ENCODE measurements around the gene SRGAP1.
"Not testable (repeated sequence)": the region's sequence is repeated elsewhere in the genome, so short reads cannot be mapped to it uniquely, and the experiment has no call there.

Gene SRGAP1

GRCh38 chr12:63863658-63864453 is 19.4 kb downstream of the SRGAP1 start:
- in situ Hi-C loops (cut with MboI; ENCODE audit: low sequenced_read_pairs): no loop called here

DNA sequence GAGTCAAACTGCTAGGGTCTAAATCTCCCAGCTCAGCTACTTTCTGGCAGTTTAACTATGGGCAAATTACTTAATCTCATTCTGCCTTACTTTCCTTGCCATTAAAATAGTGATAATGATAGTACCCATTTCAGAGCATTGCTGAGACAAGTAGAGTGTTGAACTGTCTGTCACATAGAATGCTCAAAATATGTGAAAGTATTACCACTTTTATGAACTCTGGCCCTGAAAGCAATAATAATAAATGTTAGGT is 19.9 kb downstream of the SRGAP1 start:
- in situ Hi-C loops (cut with MboI; ENCODE audit: low sequenced_read_pairs): no loop called here

GRCh38 chr12:63865448-63865847 is 20.9 kb downstream of the SRGAP1 start:
- in situ Hi-C loops (cut with MboI; ENCODE audit: low sequenced_read_pairs): no loop called here

DNA sequence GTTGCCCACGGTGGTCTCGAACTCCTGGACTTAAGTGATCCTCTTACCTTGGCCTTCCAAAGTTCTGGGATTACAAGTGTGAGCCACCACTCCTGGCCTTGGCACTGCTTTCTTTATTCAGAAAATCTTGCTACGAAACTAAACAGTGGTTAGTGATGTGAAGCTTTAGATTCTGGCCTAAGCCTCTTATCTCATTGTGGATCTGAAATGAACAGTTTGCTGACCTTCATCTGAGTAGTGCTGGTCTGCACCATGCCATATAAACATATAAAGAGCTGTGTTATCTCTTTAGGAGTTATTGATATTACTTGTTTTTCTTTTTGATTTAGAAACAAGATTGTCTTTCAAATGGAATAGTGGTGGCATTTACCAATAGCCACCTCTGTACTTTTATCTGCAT is 22.6 kb downstream of the SRGAP1 start:
- in situ Hi-C loops (cut with MboI; ENCODE audit: low sequenced_read_pairs): no loop called here

DNA sequence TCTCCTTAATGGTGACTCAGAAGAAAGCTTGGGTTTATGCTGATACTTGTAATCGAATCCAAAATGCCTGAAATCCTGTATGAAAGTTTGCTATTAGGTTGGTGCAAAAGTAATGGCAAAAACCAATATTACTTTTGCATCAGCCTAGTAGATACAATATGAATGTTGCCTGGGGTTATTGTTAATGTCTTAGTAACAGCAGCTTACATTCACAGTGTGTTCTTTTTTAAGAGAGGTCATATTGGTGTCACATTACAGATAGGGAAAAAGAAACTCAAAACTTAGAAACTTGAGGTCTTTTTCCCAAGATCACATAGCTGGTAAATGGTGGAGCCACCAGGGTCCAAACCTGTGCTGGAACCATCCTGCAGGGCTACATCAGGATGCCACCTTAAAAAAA is 25.2 kb downstream of the SRGAP1 start:
- in situ Hi-C loops (cut with MboI; ENCODE audit: low sequenced_read_pairs): no loop called here

GRCh38 chr12:63870838-63871237 is 26.3 kb downstream of the SRGAP1 start:
- in situ Hi-C loops (cut with MboI; ENCODE audit: low sequenced_read_pairs): no loop called here

DNA sequence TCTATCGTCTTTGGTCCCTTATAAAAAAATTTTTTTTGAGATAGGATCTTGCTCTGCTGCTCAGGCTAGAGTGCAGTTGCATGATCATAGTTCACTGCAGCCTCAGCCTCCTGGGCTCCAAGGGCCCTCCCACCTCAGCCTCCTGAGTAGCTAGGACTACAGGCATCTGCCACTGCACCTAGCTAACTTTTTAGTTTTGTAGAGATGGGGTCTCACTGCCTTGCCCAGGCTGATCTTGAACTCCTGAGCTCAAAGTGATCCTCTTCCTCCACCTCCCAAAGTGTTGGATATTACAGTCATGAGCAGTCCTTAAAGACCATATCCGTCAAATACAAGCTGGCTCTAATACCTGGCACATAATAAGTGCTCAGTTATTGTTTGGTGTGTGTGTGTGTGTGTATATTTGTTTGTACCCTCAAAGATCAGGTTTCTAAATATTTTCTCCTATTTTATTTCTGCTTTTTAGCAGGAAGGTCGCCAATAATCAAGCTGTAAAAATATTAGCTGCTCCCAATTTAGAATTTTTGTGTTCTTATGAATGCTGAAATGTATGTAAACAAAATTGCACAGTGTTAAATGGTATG is 30.5 kb downstream of the SRGAP1 start:
- in situ Hi-C loops (cut with MboI; ENCODE audit: low sequenced_read_pairs): no loop called here

DNA sequence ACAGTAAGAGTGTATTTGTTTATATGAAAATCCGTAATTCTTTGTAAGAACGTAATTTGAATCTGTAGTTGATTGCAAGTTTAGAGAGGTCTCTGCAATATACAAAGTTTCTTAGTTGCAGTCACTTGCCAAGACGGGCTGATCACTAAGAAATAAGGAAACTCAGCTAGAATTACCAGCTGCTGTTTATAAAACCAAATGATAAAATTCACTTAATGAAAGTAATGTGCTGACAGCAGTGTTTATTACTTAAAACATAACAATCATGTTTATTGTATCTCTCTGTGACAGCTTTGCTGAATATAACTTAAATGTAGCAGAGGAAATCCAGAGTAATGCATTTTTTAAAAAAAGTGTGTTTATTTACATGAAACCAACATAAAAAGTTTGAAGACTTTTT is 31.2 kb downstream of the SRGAP1 start:
- in situ Hi-C loops (cut with MboI; ENCODE audit: low sequenced_read_pairs): no loop called here

GRCh38 chr12:63876980-63877379 is 32.5 kb downstream of the SRGAP1 start:
- in situ Hi-C loops (cut with MboI; ENCODE audit: low sequenced_read_pairs): no loop called here

- in situ Hi-C loops (cut with MboI; ENCODE audit: low sequenced_read_pairs): no loop called here
These were observed 33.2 kb downstream of the SRGAP1 start for GRCh38 chr12:63877693-63878092.

GRCh38 chr12:63880235-63880634 is 35.7 kb downstream of the SRGAP1 start:
- in situ Hi-C loops (cut with MboI; ENCODE audit: low sequenced_read_pairs): not testable (repeated sequence)

DNA sequence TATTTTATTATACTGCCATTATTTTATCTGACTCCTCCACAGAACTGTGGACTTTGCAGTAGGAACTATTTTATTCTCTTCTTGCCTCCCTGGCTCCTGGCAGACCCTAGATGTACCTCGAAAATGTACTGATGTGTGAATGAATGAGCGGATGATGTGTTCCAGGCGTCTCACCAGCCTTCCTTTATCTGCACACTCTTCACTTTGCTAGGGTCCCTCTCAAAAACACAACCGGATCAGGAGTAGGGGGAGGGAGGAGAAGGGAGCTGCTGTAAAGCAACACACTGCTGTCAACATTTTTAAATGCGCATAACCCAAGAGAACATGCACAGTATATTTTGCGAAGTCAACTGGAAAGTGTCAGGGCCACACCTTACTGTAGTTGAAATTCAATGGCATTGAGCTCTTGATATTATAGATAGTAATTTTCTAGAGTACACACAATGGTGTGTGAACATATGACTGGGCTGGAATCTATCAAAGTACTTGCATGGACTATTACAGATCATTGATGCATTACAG is 36.3 kb downstream of the SRGAP1 start:
- in situ Hi-C loops (cut with MboI; ENCODE audit: low sequenced_read_pairs): no loop called here

DNA sequence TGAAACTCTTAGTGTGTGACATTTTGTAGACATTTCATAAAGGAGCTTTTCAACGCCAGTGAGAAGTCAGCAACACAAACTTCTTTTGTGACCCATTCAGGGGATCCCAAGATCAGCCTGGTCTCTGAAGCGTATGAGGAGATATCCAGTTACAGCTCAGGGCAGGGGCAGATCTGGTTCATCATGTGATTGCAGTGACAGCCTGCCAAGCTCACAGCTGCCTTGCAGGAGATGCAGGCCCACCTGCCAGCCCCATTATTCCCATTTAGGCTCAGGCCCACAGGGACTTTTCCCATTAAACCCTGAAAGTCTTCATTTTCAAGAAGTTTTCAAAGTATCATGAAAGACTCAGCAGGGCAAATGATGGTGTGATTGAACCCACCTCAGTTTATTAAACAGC is 38.3 kb downstream of the SRGAP1 start:
- in situ Hi-C loops (cut with MboI; ENCODE audit: low sequenced_read_pairs): no loop called here

DNA sequence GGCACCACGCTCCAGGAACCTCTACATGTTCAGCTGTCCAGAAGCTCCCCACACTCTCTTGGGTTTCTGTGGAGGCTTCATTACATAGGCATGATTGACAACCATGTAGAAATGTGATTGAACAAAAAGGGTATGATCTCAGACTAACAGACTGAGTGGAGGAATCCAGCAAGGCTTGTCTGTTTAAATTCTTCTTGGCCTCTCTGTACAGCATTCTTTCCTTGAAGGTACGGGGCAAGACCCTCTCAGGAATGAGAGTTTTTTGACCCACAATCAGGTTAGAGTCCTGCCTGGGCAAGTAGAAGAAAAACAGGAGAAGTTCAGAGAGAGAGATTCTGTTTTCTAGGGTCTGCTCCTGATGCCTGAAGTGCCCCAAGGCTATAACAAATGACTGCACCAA is 40.9 kb downstream of the SRGAP1 start:
- in situ Hi-C loops (cut with MboI; ENCODE audit: low sequenced_read_pairs): no loop called here

GRCh38 chr12:63888908-63889635 is 44.6 kb downstream of the SRGAP1 start:
- in situ Hi-C loops (cut with MboI; ENCODE audit: low sequenced_read_pairs): no loop called here

GRCh38 chr12:63889721-63890509 is 45.4 kb downstream of the SRGAP1 start:
- in situ Hi-C loops (cut with MboI; ENCODE audit: low sequenced_read_pairs): no loop called here

DNA sequence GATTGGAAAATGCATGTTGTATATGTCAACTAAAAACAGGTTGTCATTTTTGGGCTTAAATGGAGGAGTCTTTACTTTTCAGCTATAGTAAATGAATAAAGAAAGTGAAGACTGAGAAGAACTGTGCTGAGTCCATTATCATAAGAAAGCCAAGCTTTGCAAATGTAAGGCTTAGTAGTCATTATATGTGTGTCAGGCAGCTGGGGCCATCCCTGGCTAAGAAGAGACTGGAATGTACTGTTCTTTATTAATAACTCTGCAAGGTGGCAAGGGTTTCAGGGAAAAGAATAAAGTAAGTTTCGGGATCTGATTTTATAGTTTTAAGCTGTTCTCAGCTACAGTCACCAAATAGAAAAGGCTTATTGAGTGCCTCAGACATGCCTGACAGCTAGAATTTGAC is 48.7 kb downstream of the SRGAP1 start:
- in situ Hi-C loops (cut with MboI; ENCODE audit: low sequenced_read_pairs): no loop called here

GRCh38 chr12:63894132-63894531 is 49.6 kb downstream of the SRGAP1 start:
- in situ Hi-C loops (cut with MboI; ENCODE audit: low sequenced_read_pairs): no loop called here

GRCh38 chr12:63895841-63896240 is 51.3 kb downstream of the SRGAP1 start:
- in situ Hi-C loops (cut with MboI; ENCODE audit: low sequenced_read_pairs): no loop called here

DNA sequence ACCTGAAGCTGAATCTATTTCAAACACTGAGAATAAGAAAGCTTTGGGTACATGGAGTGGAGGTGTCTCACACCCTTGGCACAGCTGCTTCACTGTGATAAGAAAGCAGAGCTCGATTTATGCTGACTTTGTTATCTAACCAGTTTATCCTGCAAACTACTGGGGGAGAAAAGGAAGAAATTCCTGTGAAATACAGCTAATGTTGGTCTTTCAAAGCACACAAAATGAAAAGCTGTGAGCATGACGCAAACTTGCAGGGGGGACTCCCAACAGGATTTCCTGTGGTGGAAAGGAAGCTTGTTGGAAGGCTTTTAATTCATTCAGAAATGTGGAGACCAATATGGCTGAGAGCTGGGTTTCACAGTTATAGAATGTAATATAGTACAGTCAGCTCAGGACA is 53.4 kb downstream of the SRGAP1 start:
- in situ Hi-C loops (cut with MboI; ENCODE audit: low sequenced_read_pairs): no loop called here

GRCh38 chr12:63898764-63899337 is 54.4 kb downstream of the SRGAP1 start:
- in situ Hi-C loops (cut with MboI; ENCODE audit: low sequenced_read_pairs): no loop called here

Measured in hTERT RPE-1 (cell line).